HEK293 (cell line): ENCODE data around the gene GBA2.

ENCODE experiments used
- BCL11A ChIP-seq: fragments of 450-650 bp; formaldehyde crosslinking; IDR thresholded peaks from 2 replicates; pipeline ENCODE4 v1.5.1; 2016; ENCODE audit warnings: low read depth, missing biosample characterization, missing genetic modification characterization
- EGR2 ChIP-seq: fragments of 450-650 bp; formaldehyde crosslinking; IDR thresholded peaks from 2 replicates; pipeline ENCODE4 v1.5.1; 2016; ENCODE audit warnings: low read depth, missing biosample characterization, missing genetic modification characterization
- GLIS1 ChIP-seq: fragments of 450-650 bp; formaldehyde crosslinking; IDR thresholded peaks from 2 replicates; pipeline ENCODE4 v1.5.1; 2016; ENCODE audit warnings: missing biosample characterization, missing genetic modification characterization
- HOXA7 ChIP-seq: sonication (generic); formaldehyde crosslinking; IDR thresholded peaks from 2 replicates; pipeline ENCODE4 v1.8.1; 2022; ENCODE audit warnings: missing genetic modification reagents, borderline replicate concordance
- IKZF3 ChIP-seq: fragments of 450-650 bp; IDR thresholded peaks from 2 replicates; pipeline ENCODE4 v1.5.0; 2018; ENCODE audit warnings: missing biosample characterization, mild to moderate bottlenecking, missing genetic modification characterization, moderate library complexity
- SALL2 ChIP-seq: fragments of 450-650 bp; formaldehyde crosslinking; IDR thresholded peaks from 2 replicates; pipeline ENCODE4 v1.5.0; 2017; ENCODE audit warnings: missing biosample characterization, mild to moderate bottlenecking, missing genetic modification characterization, borderline replicate concordance
- YY1 ChIP-seq: fragments of 450-650 bp; formaldehyde crosslinking; IDR thresholded peaks from 2 replicates; pipeline ENCODE4 v1.5.1; 2018; ENCODE audit warnings: missing biosample characterization, missing genetic modification characterization
- ZNF335 ChIP-seq: fragments of 450-650 bp; formaldehyde crosslinking; conservative IDR thresholded peaks from 2 replicates; pipeline ENCODE4 v1.5.1; 2016; ENCODE audit warnings: missing biosample characterization, missing genetic modification characterization
- ZNF416 ChIP-seq: fragments of 450-650 bp; formaldehyde crosslinking; IDR thresholded peaks from 2 replicates; pipeline ENCODE4 v1.5.1; 2016; ENCODE audit warnings: missing biosample characterization, missing genetic modification characterization
- ZSCAN16 ChIP-seq: fragments of 450-650 bp; formaldehyde crosslinking; IDR thresholded peaks from 2 replicates; pipeline ENCODE4 v1.5.1; 2016; ENCODE audit warnings: missing biosample characterization, missing genetic modification characterization
- TF ChIP-seq, protein P1 (sequence below): fragments of 450-650 bp; formaldehyde crosslinking; IDR thresholded peaks from 2 replicates; pipeline ENCODE4 v1.5.1; 2016; ENCODE audit warnings: missing biosample characterization, missing genetic modification characterization
- TF ChIP-seq, protein P2 (sequence below): fragments of 450-650 bp; formaldehyde crosslinking; IDR thresholded peaks from 2 replicates; pipeline ENCODE4 v1.5.1; 2017; ENCODE audit warnings: missing biosample characterization, missing genetic modification characterization
- TF ChIP-seq, protein P3 (sequence below): fragments of 450-650 bp; formaldehyde crosslinking; IDR thresholded peaks from 2 replicates; pipeline ENCODE4 v1.5.1; 2016; ENCODE audit warnings: missing biosample characterization, missing genetic modification characterization

DNA sequence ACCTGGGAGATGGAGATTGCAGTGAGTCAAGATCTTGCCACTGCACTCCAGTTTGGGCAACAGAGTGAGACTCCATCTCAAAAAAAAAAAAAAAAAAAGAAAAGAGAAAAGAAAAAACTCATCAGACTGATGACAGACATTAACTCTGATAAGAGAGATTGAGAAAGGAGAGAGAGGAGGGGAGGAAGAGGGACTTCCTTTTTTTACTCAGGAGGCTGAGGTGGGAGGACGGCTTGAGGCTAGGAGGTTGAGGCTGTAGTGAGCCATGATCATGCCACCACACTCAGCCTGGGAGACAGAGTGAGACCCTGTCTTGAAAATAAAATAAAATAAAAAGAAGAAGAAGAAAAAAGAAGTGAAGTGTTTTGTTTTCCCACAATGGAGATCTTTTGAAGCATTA, 14.8 kb upstream of the GBA2 start:
- TF ChIP-seq GLIS1 (tag by site-specific recombination) (no peak), ZNF416 (no peak), SALL2 (tag by site-specific recombination) (no peak), ZNF335 (tag by site-specific recombination) (no peak), HOXA7 (no peak), IKZF3 (tag by site-specific recombination) (no peak), EGR2 (no peak), YY1 (tag by site-specific recombination) (no peak), ZSCAN16 (no peak), BCL11A (tag by site-specific recombination) (no peak)
- TF ChIP-seq, protein P1, sequence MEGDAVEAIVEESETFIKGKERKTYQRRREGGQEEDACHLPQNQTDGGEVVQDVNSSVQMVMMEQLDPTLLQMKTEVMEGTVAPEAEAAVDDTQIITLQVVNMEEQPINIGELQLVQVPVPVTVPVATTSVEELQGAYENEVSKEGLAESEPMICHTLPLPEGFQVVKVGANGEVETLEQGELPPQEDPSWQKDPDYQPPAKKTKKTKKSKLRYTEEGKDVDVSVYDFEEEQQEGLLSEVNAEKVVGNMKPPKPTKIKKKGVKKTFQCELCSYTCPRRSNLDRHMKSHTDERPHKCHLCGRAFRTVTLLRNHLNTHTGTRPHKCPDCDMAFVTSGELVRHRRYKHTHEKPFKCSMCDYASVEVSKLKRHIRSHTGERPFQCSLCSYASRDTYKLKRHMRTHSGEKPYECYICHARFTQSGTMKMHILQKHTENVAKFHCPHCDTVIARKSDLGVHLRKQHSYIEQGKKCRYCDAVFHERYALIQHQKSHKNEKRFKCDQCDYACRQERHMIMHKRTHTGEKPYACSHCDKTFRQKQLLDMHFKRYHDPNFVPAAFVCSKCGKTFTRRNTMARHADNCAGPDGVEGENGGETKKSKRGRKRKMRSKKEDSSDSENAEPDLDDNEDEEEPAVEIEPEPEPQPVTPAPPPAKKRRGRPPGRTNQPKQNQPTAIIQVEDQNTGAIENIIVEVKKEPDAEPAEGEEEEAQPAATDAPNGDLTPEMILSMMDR (tag by site-specific recombination) = no peak
- TF ChIP-seq, protein P2, sequence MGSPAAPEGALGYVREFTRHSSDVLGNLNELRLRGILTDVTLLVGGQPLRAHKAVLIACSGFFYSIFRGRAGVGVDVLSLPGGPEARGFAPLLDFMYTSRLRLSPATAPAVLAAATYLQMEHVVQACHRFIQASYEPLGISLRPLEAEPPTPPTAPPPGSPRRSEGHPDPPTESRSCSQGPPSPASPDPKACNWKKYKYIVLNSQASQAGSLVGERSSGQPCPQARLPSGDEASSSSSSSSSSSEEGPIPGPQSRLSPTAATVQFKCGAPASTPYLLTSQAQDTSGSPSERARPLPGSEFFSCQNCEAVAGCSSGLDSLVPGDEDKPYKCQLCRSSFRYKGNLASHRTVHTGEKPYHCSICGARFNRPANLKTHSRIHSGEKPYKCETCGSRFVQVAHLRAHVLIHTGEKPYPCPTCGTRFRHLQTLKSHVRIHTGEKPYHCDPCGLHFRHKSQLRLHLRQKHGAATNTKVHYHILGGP = no peak
- TF ChIP-seq, protein P3, sequence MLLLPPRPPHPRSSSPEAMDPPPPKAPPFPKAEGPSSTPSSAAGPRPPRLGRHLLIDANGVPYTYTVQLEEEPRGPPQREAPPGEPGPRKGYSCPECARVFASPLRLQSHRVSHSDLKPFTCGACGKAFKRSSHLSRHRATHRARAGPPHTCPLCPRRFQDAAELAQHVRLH (tag by site-specific recombination) = no peak
